CD4-positive, alpha-beta T cell (primary cell): ENCODE data around the gene CYP27B1. TPM values are rescaled to one million over a fixed set of nuclear protein-coding genes. Genes with fewer than 3 reads are reported as not detected.
A peak's percentile ranks its signal among the peaks of the same experiment; 100 is the strongest.

Source experiments
- ATAC-seq: fragments of 200-7000 bp; cut with Tn5 transposase; one replicate; pipeline ENCODE4 v1.10.0; 2022; ENCODE audit warnings: mild to moderate bottlenecking; ENCODE audit not compliant: poor library complexity
- CTCF ChIA-PET: fragments of 350-600 bp; sonication (Branson Sonifier 250); formaldehyde crosslinking; loops from one replicate; lab custom pipeline; 2021; ENCODE audit warnings: antibody characterized with exemption, inconsistent platforms; lab: Charles Lee
- POLR2A ChIA-PET: fragments of 350-600 bp; sonication (Branson Sonifier 250); formaldehyde crosslinking; loops from one replicate; lab custom pipeline; 2021; ENCODE audit warnings: antibody characterized with exemption, inconsistent platforms; lab: Charles Lee
- DNase-seq, 14 experiments: peaks; one replicate each; pipeline ENCODE4 v3.0.0-alpha.2; 2013 to 2020; ENCODE audit warnings: mixed read lengths in 2 of 14
- H3K27ac ChIP-seq, 2 donors: one replicate each; pipeline versions ENCODE4 v1.5.1 to v1.7.0; 2013; ENCODE audit warnings: low read length in 2 of 2, low read depth in 1 of 2, mild to moderate bottlenecking in 1 of 2
- H3K27me3 ChIP-seq, 2 experiments: 1 replicate in 1 of 2; 2 replicates in 1 of 2; pipeline versions ENCODE4 v1.6.1 to v1.7.0; 2013; ENCODE audit warnings: low read length in 2 of 2, control low read depth in 1 of 2, mild to moderate bottlenecking in 1 of 2, moderate library complexity in 1 of 2; ENCODE audit not compliant: insufficient read depth in 2 of 2, control insufficient read depth in 1 of 2
- H3K36me3 ChIP-seq: one replicate; pipeline ENCODE4 v1.6.1; 2013; ENCODE audit warnings: low read length, control low read depth; ENCODE audit not compliant: insufficient read depth
- H3K4me1 ChIP-seq: one replicate; pipeline ENCODE4 v1.6.1; 2013; ENCODE audit warnings: low read length, control low read depth; ENCODE audit not compliant: insufficient read depth
- H3K4me3 ChIP-seq: one replicate; pipeline ENCODE4 v1.5.1; 2013; ENCODE audit warnings: mild to moderate bottlenecking, low read length, moderate library complexity
- H3K9me3 ChIP-seq, 2 experiments: 1 replicate in 1 of 2; 2 replicates in 1 of 2; pipeline versions ENCODE4 v1.6.1 to v1.7.0; 2013; ENCODE audit warnings: low read length in 2 of 2, mild to moderate bottlenecking in 2 of 2, control low read depth in 1 of 2, moderate library complexity in 1 of 2; ENCODE audit not compliant: control insufficient read depth in 1 of 2, insufficient read depth in 1 of 2
- H3K27ac Mint-ChIP-seq: one replicate; pipeline ENCODE4 v1.8.0; 2020; ENCODE audit warnings: mixed read lengths
- H3K27me3 Mint-ChIP-seq: one replicate; pipeline ENCODE4 v1.8.0; 2021; ENCODE audit warnings: mixed read lengths
- H3K36me3 Mint-ChIP-seq: one replicate; pipeline ENCODE4 v1.8.0; 2021; ENCODE audit warnings: low read depth, mixed read lengths
- H3K4me1 Mint-ChIP-seq: one replicate; pipeline ENCODE4 v1.8.0; 2021; ENCODE audit warnings: low read depth, mixed read lengths
- H3K4me3 Mint-ChIP-seq: one replicate; pipeline ENCODE4 v1.8.0; 2020; ENCODE audit warnings: mild to moderate bottlenecking, mixed read lengths
- H3K9me3 Mint-ChIP-seq: one replicate; pipeline ENCODE4 v1.8.0; 2020; ENCODE audit warnings: mixed read lengths
- CTCF ChIP-seq: fragments of 200-600 bp; IDR thresholded peaks from one replicate; pipeline ENCODE4 v1.8.0; 2022; ENCODE audit warnings: antibody characterized with exemption, mild to moderate bottlenecking
- intact Hi-C, 2 experiments: fragments of 100-400 bp; cut with DNase I in 1 of 2; cut with micrococcal nuclease in 1 of 2; formaldehyde crosslinking; loops; one replicate each; pipeline versions ENCODE4 v1.15.1 to v1.9.0; 2023 to 2025; cut with DNase I, micrococcal nuclease
- total RNA-seq, 174 experiments: library from RNA in 2 of 174; stranded (reverse) in 2 of 174; gene quantifications; one replicate each; pipeline ENCODE4 v1.2.3 and lab custom pipeline; 2021 to 2026

CYP27B1 gene
- total RNA-seq, 2 experiments from 2014 or later = 1.0 to 1.4 TPM

GRCh38 chr12:57745485-57745881 is 21.4 kb downstream of the CYP27B1 start:
- peak overlapping the region; percentile 83 for H3K4me3 ChIP-seq
- no peak for DNase-seq
- H3K27ac ChIP-seq = peak overlapping the region; percentile 84 to 96
- no peak for ATAC-seq
- peak overlapping the region; percentile 94 for H3K27ac Mint-ChIP-seq
- no peaks in the 10 kb centered on the region for H3K27me3 ChIP-seq
- H3K4me1 ChIP-seq = peaks cover 49% of the 10 kb centered on the region
- H3K9me3 Mint-ChIP-seq = no peaks in the 10 kb centered on the region
- peak overlapping the region; percentile 94 for H3K4me3 Mint-ChIP-seq
- H3K36me3 ChIP-seq = peaks cover 36% of the 10 kb centered on the region
- ChIA-PET CTCF (interaction anchor here (0.8 to 2.5 kb wide), 3 partner anchors 11 to 52 kb away, joined by 3 to 15 read pairs (median 6); no protein-coding TSS in a partner anchor), POLR2A (interaction anchor here (0.7 to 2.5 kb wide), 12 partner anchors 10 to 225 kb away, joined by 3 to 28 read pairs (median 4); partner anchors contain the start of genes ATP23, CTDSP2, DDIT3 and MARCHF9)
- TF ChIP-seq CTCF = no peak
- peaks cover 60% of the 10 kb centered on the region for H3K4me1 Mint-ChIP-seq
- intact Hi-C loops = no loop called here
- peaks cover 58% of the 10 kb centered on the region for H3K36me3 Mint-ChIP-seq
- no peaks in the 10 kb centered on the region for H3K27me3 Mint-ChIP-seq
- H3K9me3 ChIP-seq = no peaks in the 10 kb centered on the region

GRCh38 chr12:57744777-57745484 is 21.9 kb downstream of the CYP27B1 start, which contains the start of gene TSPAN31:
Gene TSPAN31, plus strand, starts transcription at chr12:57745039. Its CDS starts 116 bp downstream, at chr12:57745155.
- Histone ChIP-seq H3K27me3 (no peaks in the 10 kb centered on the region), H3K27ac (peak within 1 kb of the TSS; percentile 84 to 96), H3K4me1 (peaks cover 54% of the 10 kb centered on the region), H3K36me3 (peaks cover 36% of the 10 kb centered on the region), H3K9me3 (no peaks in the 10 kb centered on the region), H3K4me3 (peak within 1 kb of the TSS; percentile 83)
- ATAC-seq (peak; percentile 80), DNase-seq (peak; percentile 82 to 98 (median 92))
- TF ChIP-seq CTCF = no peak
- peaks cover 53% of the 10 kb centered on the region for H3K36me3 Mint-ChIP-seq
- H3K27ac Mint-ChIP-seq = peak within 1 kb of the TSS; percentile 94
- intact Hi-C loops = loop anchor here in 1 of 2 experiments (5.0 kb wide), 2 partner anchors 53 to 118 kb away; partner anchors contain the start of gene OS9
- H3K4me3 Mint-ChIP-seq = peak within 1 kb of the TSS; percentile 94
- ChIA-PET CTCF (interaction anchor here (0.8 to 2.5 kb wide), 3 partner anchors 12 to 52 kb away, joined by 3 to 15 read pairs (median 6); no protein-coding TSS in a partner anchor), POLR2A (interaction anchor here (0.7 to 2.5 kb wide), 14 partner anchors 10 to 224 kb away, joined by 3 to 28 read pairs (median 4); partner anchors contain the start of genes ATP23, CTDSP2, DCTN2 and DDIT3)
- H3K4me1 Mint-ChIP-seq = peaks cover 61% of the 10 kb centered on the region
- no peaks in the 10 kb centered on the region for H3K27me3 Mint-ChIP-seq
- no peaks in the 10 kb centered on the region for H3K9me3 Mint-ChIP-seq

- ATAC-seq (peak; percentile 43), DNase-seq (peak in 13 of 14 experiments; percentile 45 to 89 (median 66))
- H3K36me3 Mint-ChIP-seq = peaks cover 56% of the 10 kb centered on the region
- no peaks in the 10 kb centered on the region for H3K9me3 Mint-ChIP-seq
- peak overlapping the region; percentile 83 for H3K4me3 ChIP-seq
- peak overlapping the region; percentile 84 to 96 for H3K27ac ChIP-seq
- ChIA-PET CTCF (interaction anchor here (1.9 to 2.5 kb wide), 2 partner anchors 12 to 15 kb away, joined by 6 to 15 read pairs; no protein-coding TSS in a partner anchor), POLR2A (interaction anchor here (0.6 to 2.5 kb wide), 13 partner anchors 9 to 224 kb away, joined by 3 to 28 read pairs (median 4); partner anchors contain the start of genes ATP23, DCTN2, DDIT3 and MARCHF9)
- H3K4me3 Mint-ChIP-seq = peak overlapping the region; percentile 94
- H3K4me1 Mint-ChIP-seq = peaks cover 66% of the 10 kb centered on the region
- H3K27me3 Mint-ChIP-seq = no peaks in the 10 kb centered on the region
- peaks cover 61% of the 10 kb centered on the region for H3K4me1 ChIP-seq
- intact Hi-C loops = loop anchor here in 1 of 2 experiments (5.0 kb wide), 2 partner anchors 52 to 117 kb away; partner anchors contain the start of gene OS9
- no peaks in the 10 kb centered on the region for H3K27me3 ChIP-seq
- TF ChIP-seq CTCF = no peak
- peak overlapping the region; percentile 94 for H3K27ac Mint-ChIP-seq
- H3K36me3 ChIP-seq = peaks cover 42% of the 10 kb centered on the region
- no peaks in the 10 kb centered on the region for H3K9me3 ChIP-seq
Measured at GRCh38 chr12:57744194-57744776, 22.6 kb downstream of the CYP27B1 start.
